Activated CD8-positive, alpha-beta memory T cell treated with anti-CD3 and anti-CD28 coated beads for 4 hours (primary cell): ENCODE data around the gene EMC8.
A peak's percentile ranks its signal among the peaks of the same experiment; 100 is the strongest.
"Not testable (repeated sequence)": the region's sequence is repeated elsewhere in the genome, so short reads cannot be mapped to it uniquely, and the experiment has no call there.

Source experiments
- DNase-seq, 2 donors: peaks; one replicate each; pipeline ENCODE4 v3.0.0-alpha.2; 2020; ENCODE audit warnings: low read depth in 2 of 2

The EMC8 gene

DNA sequence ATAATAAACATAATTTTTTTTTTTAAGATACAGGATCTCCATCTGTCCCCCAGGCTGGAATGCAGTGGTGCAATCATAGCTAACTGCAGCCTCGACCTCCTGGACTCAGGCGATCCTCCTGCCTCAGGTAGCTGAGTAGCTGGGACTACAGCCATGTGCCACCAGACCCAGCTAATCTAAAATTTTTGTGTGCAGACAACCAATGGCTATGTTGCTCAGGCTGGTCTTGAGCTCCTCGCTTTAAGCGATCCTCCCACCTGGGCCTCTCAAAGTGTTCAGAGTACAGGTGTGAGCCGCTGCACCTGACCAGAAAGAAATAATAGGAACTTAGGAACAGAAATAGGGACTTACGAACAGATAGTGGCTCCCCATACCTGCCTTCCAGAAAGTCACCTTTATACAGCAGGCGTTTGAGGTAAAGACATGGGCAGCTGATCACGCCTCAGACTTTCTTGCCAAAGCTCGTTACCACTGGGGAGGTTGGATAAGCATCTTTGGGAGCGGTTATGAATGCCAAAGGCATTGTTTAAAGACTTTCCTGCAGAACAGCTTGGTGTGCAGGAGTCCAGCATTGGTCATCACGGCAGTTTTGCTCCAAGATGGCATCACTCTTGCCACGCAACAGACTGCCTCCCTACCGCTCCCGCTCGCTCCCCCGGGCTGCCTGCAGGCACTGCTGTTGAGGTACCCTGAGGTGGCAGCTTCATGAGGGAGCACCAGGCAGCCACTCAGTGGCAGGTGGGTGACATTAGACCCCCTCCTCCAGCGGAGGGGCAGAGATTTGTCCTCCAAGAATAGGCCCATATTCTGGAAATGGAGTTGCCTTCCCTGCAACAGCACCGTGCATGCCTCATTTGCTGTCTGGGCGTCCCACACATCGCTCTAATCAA lies 13.7 kb upstream of the EMC8 start:
- DNase-seq = no peak

DNA sequence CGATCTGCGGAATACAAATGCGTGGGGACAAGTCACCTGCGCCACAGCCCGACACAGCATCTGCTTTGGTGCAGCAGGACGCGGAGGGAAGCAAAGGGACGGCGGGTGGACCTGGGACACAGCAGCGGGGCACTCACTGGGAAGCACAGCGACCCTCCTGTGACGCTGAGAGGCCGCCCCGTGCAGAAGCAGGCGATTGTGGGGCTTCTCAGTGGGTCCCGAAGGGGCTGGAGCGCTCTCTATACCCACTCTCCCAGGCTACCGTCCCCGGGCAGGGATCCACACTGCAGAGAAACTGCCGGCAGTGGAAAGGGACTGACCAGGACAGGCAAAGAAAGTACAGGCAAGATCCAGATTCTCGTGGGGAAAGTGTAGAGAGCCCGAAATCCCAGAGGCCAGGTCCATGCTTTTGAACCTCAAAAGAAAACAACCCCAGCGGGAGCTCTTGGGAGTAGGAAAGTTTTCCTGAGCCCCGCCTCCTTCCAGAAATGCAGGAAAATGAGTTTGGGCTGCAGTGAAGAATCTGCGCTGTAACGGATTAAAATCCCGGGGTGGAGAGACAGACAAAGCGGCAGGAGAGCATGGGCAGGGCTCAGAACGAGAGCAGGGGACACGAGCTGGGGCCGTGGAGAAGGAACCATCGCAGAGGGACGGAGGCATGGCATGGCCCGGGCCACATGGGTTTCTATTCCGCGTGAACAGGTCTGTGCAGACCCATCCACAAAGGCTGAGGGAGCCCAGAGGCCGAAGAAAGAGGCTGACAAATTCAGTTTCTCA lies 12.9 kb upstream of the EMC8 start:
- no peak for DNase-seq

DNA sequence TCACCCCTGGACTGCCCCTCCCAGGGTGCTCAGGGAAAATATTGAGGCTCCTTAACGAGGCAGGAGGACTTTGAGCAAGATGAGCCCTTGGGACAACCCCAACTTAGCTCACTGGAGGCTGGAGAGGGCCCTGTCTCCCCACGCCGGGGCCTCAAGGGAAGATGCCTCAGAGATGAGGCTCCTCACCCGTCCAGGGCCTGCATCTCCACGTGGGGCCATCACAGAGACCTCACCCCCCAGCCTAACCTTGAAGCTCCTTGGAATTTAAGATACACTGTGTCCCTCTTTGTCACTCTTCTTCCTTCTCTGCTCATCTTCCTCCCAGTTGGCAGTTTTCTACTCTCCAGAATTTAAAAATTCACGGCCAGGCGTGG lies 11.4 kb upstream of the EMC8 start:
- no peak for DNase-seq

DNA sequence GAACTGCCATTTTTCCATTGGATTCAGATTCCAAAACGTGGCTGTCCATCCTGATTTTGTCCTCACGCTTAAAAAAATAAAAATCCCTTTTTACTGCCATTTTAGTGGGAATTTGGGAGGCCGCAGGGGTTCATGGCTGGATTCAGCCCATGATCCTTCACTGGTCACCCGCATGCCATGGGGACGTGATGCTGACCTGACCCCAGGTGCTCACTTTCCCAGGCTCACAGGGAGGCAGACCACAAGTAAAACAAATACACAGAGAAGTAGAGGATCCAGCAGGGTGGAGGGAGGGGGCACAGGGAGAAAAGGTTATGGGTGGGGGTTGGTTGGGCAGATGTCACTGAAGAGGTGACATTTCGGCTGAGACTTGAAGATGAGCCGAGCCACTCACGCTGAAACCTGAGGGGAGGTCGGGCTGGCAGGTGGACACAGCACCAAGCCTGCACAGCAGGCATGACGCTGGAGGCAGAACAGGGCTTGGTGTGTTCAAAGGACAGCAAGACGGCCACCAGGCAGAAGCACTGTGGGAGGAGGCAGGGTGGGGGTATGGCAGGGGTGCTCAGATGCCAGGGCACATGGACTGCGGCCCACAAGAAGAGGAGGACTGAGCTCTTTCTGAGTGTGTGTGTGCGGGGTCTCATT lies 10.9 kb upstream of the EMC8 start:
- DNase-seq = no peak

DNA sequence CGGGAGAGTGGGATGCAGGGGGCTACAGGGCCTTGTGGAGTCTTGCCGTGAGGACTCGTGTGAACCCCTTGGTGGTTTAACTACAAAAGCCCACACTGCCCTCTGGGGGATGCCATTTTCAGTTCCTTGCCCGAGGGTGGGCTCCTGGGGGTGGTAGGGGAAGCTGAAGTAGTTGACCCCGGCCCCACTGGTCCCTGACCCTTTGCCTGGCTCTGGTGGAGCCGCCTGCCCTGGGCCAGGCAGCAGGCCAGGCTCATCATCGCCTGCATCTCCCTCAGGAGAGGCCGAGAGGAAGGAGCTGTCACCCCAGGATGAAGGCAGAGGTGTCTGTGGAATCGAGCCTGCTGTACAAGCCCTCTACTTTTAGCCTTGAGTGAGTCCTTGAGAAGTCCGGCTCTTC lies 10.3 kb upstream of the EMC8 start:
- DNase-seq = no peak

DNA sequence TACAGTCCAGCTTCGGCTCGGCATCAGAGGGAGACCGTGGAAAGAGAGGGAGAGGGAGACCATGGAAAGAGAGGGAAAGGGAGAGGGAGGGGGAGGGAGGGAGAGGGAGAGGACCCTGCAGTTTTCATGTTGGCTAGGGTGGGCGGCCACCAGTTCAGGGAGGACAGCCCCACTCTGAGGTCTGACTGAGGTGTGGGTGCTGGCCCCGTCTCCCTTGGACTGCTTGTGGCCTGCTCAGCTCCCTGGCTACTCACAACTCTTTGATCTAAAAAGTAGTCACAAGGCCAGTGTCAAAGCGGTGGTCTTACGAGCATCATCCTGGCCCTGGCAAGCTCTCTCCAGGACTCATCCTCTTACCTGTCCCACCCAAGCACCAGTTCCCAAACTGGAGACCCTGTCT lies 9.6 kb upstream of the EMC8 start:
- DNase-seq = no peak

DNA sequence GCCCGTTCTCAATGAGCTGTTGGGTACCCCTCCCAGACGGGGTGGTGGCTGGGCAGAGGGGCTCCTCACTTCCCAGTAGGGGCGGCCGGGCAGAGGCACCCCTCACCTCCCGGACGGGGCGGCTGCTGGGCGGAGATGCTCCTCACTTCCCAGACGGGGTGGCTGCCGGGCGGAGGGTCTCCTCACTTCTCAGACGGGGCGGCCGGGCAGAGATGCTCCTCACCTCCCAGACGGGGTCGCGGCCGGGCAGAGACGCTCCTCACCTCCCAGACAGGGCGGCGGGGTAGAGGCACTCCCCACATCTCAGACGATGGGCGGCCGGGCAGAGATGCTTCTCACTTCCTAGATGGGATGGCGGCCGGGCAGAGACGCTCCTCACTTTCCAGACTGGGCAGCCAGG lies 8.8 kb upstream of the EMC8 start:
- not testable (repeated sequence) for DNase-seq

DNA sequence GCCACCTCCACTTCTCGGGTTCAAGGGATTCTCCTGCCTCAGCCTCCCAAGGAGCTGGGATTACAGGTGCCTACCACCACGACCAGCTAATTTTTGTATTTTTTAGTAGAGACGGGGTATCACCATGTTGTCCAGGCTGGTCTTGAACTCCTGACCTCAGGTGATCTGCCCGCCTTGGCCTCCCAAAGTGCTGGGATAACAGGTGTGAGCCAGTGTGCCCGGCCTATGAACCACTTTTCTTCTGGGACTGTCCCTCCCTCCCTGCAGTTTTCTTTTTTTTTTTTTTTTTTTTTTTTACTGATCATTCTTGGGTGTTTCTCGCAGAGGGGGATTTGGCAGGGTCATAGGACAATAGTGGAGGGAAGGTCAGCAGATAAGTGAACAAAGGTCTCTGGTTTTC lies 8.0 kb upstream of the EMC8 start:
- not testable (repeated sequence) for DNase-seq

DNA sequence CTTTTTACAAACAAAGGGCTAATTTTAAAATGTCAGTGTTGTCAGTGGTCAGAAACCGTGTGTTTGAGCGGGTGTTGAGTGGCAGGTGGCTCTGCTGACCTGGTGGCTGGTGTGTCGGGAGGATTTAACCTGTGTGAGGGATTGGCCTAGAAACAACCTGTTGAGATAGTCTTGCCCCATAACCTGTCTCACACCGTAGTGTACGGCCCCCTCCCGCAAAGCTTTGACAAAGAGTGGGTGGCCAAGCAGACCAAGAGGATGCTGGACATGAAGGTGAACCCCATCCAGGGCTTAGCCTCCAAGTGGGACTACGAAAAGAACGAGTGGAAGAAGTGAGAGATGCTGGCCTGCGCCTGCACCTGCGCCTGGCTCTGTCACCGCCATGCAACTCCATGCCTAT lies 7.2 kb upstream of the EMC8 start:
- DNase-seq = no peak

DNA sequence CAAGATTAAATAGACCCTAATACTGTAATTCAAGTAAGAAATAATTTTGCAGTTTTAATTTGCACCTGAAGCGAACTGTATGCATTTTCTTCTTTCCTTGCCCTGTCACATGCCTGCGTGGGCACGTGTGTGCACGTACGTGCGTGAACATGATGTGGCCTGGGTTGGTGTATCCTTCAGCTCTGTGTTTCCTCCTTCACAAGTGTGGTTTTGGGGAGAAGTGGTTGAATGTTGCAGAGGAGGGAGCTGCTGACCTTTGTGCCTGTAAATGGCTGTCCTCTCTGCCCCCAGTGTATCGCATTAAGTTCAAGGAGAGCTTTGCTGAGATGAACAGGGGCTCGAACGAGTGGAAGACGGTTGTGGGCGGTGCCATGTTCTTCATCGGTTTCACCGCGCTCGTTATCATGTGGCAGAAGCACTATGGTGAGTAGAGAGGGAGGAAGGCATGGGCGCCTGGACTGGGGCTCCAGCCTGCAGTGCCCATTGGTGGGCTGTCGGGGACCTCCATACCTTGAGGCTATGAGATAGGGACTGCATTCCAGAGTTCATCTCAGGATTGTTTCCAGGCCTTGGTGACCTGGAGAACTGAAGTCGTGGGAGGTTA lies 6.2 kb upstream of the EMC8 start:
- DNase-seq = no peak

DNA sequence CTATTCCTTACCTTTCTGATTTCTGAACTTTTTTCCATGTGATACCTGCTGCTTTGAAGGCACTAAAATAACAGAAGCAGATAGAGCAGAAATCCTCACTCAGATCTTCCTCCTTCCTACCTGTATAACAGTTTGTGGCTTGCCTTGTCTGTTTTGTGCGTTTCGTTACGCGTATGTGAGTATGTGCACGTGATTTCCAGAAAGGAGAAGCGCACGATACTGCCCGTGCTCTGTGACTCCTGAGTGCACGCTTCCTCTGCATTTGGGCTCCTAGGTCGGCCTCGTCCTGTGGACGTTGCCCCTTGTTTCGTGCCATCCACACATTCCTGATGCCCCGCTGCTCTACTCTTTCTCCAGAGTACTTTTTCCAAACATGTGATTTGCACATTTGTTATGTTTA lies 4.2 kb upstream of the EMC8 start:
- no peak for DNase-seq

DNA sequence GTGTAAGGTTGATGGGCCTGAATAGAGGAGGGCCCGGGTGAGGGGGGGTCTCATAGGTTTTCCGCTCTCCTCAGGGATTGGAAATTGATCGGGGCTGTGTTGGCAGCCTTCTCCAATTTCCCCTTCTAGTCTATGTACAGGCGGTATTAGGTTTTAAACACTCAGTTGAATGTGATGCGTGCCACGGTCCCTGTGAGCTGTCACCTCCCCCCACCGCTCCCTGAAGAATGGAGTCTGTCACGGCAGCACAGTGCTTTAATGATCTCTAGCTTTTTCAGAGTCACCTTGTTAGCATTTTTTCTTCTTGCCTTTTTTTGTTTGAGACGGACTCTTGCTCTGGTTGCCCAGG lies 951 bp upstream of the EMC8 start:
- no peak for DNase-seq

DNA sequence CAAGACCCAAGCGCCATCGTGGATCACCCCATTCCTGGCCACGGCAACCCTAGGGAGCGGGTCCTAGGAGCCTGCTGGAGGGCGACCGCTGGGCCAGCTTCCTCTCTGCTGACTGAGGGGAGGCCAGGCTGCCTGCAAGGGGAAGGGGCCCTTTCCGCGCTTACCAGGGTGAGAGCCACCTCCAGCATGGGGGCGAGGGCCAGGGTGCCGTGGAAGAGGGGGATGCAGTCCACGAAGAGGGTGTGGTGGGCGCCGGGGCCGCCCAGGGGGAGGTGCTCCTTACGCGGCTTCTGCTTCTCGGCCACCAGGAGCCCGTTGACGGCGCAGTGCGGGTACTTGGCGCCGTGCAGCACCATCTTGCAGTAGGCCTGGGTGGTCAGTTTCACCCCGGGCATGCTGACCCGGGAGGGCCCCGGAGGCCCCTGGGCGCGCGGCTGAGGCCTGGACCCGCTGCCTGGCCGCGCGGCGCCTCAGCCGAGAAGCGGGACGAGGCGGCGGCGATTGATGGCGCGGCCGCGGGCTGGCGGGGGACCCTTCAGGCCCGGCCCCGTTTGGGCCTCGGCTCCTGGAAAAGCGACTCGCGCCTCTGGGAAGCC lies 345 bp downstream of the EMC8 start:
- DNase-seq = peak in 1 of 2 donors; percentile 6

DNA sequence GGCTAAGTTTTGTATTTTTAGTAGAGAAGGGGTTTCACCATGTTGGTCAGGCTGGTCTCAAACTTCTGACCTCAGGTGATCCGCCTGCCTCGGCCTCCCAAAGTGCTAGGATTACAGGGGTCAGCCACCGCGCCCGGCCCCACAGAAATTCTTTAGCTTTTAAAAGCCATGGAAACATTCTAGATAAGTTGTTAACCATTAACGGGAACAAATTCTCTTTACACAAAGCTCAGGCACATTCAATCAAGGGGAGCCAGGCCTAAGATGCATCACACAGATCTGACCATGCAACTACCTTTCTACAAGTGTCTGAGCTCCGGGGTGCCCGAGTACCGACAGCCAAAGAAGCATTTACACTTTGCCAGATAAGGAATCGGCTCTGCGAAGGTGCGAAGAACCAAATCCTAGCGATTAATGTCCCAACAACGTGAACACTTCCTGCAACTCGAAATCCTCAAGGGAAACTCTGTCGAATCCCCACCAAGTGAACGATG lies 1.0 kb downstream of the EMC8 start:
- no peak for DNase-seq

DNA sequence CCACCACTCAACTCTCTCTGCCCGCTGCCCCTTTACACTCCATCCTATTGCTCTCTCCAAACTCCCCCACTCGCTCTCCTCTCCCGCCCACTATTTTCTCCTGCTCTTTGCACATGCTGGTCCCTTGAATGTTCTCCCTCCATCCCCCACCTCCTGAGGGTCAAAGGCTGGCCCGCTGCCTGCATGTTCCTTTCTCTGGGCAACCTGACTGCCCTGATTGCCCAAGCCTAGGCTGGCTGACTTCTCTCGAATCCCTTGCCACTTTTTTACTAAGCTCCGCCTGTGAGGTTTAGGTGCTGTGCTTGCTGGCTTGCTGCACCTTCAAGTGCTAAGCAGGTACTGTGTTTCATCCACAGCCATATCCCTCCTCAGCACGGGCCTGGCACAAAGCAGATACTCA lies 2.7 kb downstream of the EMC8 start:
- DNase-seq = no peak

DNA sequence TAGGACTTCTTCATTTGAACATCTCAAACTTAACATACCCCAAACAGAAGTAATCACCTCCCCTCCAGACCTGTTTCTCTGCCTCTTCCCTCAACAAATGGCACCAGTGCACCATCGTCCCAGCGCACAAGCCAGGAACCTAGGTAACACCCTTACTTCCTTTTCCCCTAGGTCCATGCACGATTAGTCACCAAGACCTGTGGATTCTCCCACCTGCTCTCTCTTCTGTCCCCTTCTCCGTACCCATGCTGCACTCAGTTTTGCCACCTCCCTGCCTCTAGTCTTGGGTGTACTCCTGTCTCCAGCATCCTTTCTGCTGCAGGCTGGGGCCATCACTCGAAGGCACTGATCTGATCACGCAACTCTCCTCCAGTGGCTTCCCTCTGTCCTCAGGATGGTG lies 3.2 kb downstream of the EMC8 start:
- DNase-seq = no peak

DNA sequence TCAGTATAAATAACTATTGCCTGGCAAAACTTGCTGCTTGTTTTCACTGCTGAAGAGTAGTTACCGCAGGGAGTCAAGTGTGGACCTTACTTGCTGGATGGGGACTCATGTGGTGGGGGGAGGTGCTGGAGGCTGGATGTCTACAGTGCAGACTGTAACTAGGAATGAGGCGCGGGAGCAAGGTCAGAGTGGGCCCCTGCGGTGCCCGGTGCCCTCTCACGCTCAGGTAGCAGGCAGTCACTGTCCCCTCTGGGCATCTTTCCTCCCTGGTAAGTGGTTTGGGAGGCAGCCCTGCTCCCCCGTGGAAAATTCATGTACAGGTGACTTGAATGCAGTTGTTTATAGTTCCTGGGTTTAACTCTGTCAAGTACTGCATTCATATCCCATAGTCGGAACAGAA lies 4.6 kb downstream of the EMC8 start:
- no peak for DNase-seq

DNA sequence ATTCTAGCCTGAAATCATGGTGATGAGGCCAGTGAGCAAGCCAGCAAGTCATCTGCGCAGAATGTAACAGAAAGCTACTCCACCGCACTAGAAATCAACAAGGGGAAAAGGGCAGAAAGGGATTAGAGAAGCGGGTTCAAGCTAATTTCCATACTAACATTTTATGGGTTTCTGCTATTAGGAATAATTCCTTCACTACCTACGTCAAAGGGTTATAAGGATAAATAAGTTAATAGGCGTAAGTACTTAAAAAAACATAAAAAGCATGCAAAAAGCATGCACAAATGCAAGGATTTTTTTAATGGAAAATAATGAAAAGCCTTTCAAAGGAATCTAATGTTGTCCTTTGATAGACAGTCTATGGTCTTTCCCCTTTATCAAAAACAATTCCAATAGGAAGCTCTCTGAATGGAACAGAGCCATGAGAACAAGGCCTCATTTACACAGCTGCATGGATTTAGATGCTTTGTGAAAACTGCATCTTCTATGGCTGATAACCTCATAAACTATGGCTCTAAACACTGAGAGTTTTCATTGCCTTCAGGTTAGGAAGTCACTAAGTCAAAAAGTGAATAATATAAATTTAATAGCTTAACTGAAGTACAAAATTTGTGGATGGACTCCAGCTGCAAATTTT lies 5.6 kb downstream of the EMC8 start:
- no peak for DNase-seq

DNA sequence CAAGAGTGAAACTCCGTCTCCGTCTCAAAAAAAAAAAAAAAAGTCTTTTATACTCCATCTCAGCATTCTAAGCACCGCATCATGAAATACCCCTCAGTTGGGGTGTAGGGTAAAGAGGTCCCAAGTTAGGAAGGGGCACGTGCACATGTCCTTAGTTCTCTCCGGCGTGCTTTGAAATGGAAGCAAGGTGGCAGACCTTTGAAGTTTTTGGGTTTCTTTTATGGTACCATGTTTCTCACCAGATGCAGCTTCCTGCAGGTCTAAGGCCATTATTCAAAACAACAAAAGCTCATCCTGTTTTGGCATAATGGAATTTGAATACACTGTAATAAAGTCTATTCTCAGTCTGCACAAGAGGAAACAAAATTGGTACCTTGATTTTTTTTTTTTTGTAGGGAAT lies 9.6 kb downstream of the EMC8 start:
- no peak for DNase-seq

DNA sequence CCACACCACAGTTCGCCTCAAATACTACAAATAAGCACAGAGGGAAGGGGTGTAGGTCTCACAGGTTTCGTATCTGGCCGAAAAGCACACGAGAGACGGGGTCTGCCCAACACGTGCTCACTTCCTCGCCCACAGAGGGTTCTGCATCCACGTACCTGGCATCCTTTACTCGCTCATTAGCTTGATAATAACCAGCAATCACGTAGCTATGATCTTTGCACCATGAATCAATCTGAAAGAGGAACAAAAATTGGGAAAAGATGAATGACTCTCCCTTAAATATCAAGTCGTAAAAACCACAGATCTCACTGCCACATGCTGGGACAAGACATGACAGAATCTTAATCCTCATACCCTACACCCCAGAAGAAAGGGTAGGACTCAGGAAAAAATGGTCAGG lies 10.5 kb downstream of the EMC8 start:
- DNase-seq = no peak

DNA sequence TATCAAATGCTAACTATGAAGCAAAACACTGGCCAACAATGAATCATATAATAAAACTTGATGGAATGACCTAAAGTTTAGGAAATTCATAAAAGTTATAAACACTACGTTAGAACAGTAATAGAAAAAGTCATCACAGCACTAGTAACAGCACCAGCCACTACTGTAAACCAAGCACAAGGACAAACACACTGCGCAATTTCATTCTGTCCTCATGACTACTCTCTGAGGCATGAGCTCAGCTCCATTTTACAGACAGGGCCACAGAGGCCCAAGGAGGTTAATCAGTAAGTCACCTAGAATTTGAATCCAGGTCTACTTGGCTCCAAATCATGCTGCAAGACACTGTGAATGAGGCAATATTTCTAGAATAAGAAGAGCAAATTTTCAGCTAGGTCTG lies 13.4 kb downstream of the EMC8 start:
- no peak for DNase-seq
